Posterior cingulate gyrus (tissue), 11 donors: ENCODE results near the gene CHD2.
"Not testable (repeated sequence)": the region's sequence is repeated elsewhere in the genome, so short reads cannot be mapped to it uniquely, and the experiment has no call there.

Experiments used
- DNase-seq, 10 donors: peaks; one replicate each; pipeline versions ENCODE4 v3.0.0 to v3.0.0-alpha.2; 2020 to 2021; ENCODE audit warnings: mixed read lengths in 3 of 10
- intact Hi-C: fragments of 100-400 bp; cut with DNase I; formaldehyde crosslinking; loops from one replicate; pipeline ENCODE4 v1.15.1; 2023

The CHD2 gene

DNA sequence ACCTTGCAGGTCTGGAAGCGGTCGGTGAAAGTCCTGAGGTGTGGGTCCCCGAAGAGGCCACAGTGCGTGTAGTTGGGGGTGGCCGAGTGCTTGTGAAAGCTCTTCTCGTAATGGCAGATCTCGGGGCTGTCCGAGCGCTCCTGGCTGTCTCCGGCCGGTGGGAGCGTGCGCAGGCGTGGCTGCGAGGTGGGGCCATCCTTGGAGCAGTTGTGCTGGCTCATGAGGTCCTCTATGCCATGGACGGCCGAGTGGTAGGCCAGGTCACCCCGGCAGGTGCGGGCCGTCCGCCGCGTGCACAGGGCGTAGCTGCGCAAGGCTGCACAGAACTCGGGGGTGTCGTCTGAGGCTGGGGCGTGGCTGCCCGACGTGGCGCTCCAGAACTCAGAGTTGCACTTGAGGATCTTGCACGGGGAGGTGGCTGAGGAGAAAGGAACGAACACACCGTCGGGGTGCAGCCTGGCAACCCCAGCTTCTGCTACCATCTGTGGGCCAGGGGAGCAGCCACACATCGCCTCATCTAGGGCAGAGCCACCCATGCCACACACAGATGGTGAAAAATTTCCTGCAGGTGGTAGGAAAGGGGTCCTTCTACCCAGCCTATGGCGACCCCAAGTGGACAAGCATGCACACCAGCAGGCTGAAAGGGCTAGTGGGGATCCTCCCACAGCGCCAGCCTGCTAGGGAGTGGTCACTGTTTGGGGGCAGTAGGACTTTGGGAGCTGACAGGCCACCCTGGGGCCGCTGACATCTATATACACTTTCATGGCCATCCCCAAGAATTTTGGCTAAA lies 152.2 kb downstream of the CHD2 start:
- DNase-seq: peak in 2 of 10 donors; percentile 75 to 85
- intact Hi-C loops: no loop called here

DNA sequence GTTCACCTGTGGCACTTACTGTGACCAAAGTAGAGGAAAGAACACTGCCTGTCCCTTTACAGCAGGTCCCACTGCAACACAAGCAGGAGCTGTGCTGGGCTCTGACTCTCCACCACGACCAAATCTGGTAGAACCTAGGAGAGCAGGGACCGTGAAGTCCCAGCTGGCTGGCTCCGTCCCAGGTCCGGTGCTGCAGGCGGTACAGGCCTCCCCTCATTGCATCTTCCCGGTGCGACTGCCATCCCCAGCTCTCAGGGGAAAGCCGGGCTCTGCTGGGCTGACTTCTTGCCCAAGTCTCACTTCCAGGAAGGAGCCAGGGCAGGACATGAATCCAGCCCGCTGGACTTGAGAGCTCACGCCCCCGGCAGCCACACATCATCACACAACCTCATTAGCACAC lies 155.1 kb downstream of the CHD2 start:
- intact Hi-C loops: no loop called here
- peak in 2 of 10 donors; percentile 41 to 76 for DNase-seq

DNA sequence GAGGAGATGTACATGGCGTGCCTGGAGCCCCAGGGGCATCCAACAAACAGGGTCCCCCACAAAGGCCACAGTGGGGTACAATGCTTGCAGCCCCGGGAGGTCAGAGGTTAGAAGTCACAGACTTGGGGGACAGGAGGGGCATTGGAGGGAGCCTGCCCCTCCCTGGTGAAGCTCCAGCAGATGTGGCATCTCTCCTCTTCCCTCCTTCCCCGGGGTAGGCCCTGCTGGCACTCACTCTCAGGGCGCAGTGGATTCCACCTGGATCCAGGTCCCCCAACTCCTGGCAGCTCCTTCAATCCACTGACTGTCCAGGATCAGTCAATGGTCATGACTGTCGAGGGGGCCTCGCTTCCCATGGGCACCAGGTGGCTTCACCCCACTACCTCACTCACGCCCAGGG lies 156.7 kb downstream of the CHD2 start:
- DNase-seq: peak in 2 of 10 donors; percentile 35 to 56
- intact Hi-C loops: no loop called here

- intact Hi-C loops: no loop called here
- DNase-seq: peak in 1 of 10 donors; percentile 22
These were observed 157.5 kb downstream of the CHD2 start for GRCh38 chr15:93057618-93058017.

GRCh38 chr15:93058128-93058527 lies 158.0 kb downstream of the CHD2 start:
- intact Hi-C loops: no loop called here
- peak in 2 of 10 donors; percentile 36 to 54 for DNase-seq

GRCh38 chr15:93058904-93059427 lies 158.8 kb downstream of the CHD2 start:
- peak in 1 of 10 donors; percentile 63 for DNase-seq
- intact Hi-C loops: no loop called here

DNA sequence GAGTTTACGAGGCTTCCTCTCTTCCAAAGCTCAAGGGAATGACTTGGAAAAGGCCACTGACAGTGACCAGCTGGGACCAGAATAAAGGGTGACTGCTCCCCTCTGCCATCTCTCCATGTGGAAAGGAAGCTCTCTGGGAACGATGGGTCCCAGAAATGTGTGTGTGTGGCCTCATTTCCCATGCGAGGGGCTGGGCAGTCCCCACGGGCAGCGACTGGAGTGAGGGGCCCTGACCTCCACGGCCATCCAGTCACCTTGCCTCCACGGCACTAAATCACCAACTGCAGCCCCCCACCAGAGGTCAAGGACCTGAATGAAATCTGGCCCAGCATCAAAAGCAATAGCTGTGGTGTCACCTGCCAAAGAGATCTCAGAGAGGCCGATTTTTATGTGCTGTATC lies 159.3 kb downstream of the CHD2 start:
- peak in 2 of 10 donors; percentile 17 to 47 for DNase-seq
- intact Hi-C loops: no loop called here

DNA sequence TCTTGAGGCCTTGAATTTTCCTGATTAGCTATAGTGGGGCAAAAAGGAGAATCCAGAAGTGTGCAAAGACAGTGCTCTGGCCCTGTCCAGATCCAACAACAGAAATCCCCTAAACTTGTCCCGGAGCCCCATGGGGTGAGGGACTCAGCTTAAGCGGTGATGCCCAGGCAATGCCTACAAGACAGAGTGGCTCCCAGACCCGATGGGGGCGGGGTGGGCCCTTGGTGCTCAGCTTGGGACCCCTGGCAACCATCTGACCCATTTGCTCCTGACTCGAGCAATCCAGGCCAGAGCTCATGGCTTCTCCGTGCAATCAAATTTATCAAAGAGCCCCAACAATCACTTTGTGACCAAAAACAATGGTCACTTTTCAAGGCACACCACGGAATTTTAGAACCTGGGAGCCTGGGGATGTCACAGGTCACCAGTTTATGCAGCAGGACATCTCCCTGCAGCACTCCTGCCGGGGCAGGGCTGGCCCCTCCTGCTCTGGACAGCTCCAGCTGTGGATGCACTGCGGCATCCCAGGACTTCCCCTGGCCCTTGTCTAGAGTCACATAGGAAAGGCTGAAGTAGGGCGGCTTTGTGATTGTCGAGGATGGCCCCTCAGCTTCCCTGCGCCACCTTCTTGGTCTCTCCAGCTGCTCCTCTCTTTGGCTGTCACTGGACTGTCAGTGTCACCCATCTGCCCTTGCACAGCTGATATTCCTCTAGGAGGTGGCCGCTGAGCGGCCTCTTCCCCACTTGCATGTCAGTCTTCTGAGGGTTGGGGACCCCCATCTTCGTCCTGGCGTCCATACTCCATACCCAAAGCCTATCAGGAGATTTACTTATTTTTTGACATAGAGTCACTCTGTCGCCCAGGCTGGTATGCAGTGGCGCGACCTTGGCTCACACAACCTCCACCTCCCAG lies 160.5 kb downstream of the CHD2 start:
- intact Hi-C loops: no loop called here
- peak in 3 of 10 donors; percentile 61 to 73 (median 69) for DNase-seq

GRCh38 chr15:93062628-93063261 lies 162.6 kb downstream of the CHD2 start:
- peak in 3 of 10 donors; percentile 39 to 79 (median 55) for DNase-seq

DNA sequence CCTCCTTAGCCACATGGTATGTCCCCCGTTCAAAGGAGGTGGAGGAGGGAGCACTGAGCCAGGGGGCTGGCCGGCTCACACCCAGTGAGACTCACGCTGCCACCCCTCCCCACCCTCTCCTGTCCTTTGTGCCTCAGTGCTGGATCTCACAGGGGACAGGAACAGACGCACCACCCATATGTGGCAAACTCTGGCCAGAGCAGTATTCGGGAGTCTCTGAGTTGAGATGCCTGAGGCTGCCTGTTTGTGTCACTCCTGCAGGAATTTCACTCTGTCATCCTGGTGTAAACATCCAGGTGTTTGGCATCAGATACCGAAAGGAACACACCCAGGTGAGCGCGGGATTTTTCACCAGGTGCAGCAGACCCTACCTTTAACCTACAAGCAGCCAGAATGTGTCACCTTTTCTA lies 163.1 kb downstream of the CHD2 start:
- intact Hi-C loops: no loop called here
- DNase-seq: peak in 2 of 10 donors; percentile 58 to 75

More at GRCh38 chr15:93062628-93063261, 162.6 kb downstream of the CHD2 start:
- intact Hi-C loops: not testable (repeated sequence)

DNA sequence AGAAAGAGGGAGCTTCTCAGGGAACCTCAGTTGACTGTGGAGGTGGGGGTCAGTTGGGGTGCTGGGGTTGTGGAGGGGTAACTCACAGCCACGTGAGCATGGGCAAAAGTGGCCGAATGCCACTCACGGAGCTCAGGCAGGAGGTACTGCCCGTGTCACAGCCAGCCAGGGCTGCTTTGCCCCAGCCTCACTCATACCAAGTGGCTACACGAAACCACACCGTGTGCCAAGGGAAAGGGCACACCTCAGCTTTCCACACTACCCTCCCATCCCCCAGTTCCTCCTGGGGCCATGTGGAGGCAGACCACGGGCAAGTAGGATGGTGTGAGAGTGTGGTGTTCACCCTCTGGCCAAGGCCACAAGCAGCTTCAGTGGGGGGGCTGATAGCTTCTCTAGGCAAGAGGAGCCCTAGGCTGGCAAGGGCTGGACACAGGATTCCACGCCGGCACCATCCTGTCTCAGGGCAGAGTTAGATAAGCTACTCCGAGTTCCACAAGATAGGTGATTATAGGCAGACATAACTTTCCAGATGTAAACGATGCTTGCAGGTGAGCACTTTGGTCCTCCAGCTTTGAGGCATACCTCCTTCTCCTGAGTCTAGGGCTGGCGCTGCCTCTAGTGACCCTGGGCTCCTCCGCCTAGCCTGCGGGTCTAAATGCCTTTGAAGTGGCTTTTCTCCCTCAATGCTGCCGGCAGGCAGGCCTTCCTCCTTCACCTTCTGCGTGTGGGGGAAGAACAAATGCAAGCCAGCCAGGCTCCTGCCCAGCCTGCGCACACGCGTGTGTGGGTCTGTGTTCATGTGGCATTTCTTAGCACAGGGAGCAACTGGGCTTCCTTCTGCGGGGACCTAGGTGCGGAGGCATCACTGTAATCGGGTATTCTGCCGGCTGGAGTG lies 163.9 kb downstream of the CHD2 start:
- peak in 3 of 10 donors; percentile 65 to 77 (median 75) for DNase-seq
- intact Hi-C loops: no loop called here

DNA sequence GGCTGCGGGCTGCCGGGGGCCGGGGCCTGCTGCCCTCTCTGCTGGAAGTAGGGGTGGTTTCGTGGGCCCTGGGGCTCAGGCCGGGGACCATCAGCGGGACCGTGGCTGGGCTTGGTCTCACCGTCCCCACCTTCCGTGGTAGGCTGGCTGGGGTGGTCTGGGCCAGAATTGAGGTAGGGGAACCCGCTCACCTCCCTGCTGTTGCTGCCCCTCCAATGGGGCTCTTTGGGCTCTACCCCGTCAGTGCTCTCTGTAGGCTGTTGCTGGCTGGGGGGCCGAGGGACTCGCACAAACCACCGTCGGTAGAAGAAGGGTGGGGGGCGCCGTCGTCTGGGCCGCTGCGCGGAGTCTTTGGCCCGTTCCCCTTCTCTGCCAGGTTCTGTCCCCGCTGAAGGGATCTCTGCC lies 165.5 kb downstream of the CHD2 start:
- intact Hi-C loops: no loop called here
- DNase-seq: peak in 3 of 10 donors; percentile 47 to 82 (median 68)

DNA sequence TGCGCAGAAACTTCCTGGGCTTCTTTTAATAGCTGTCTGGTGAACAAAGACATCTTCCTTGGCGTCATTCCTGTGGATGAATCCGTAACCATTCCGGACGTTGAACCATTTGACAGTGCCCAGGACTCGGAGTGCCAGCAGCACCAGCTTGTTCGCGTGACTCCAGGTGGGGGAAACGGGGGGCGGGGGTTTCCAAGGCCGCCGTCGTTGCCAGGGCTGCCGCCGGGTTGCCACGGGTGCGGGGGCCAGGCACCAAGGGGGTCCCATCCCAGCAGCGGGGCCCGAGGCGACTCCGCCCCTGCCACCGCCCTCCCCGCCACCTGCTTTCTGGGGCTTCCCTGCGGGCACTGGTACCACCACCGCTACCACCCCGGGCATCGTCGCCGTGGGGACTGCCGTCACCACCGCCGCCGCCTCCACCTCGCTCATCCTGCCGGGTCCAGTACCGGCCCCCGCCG lies 166.1 kb downstream of the CHD2 start:
- intact Hi-C loops: no loop called here
- DNase-seq: peak in 4 of 10 donors; percentile 38 to 87 (median 82)

DNA sequence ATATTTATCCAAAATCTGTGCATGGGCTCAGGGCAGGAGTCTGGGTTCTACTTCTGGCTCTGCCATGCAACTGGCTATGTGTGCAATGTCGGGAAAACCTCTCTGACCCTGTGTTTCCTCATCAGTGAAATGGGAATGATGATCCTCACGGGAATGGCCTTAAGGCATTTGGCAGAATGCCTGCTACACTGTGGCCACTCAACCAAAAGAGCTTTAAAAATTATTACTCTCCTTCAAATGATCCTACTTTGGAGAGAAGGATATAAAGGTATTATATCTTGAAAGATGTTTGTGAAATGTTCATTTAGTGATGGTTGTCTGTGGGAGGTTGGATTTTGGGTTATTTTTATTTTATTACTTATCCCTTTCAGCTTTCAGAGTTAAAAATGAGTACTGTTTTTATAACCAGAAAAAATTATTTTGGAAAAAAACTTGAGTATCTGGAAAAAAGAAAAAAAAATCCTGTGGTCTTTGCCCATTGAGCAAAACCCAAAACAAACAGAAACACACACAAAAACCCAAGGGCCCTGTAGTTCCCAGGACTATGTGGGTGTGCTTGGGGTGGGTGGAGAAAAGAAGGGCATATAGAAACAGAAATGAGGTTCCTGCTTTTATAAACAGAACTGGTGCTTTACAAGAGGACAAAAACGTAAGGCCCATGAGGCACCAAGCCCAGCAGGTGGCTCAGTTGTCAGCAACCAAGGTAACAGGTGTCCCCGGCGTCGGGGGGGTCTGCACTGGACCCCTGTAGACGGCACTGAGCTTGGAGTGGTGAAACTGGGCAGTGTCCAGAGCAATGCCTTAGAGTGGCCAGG lies 166.9 kb downstream of the CHD2 start:
- peak in 3 of 10 donors; percentile 50 to 81 (median 69) for DNase-seq
- intact Hi-C loops: no loop called here

DNA sequence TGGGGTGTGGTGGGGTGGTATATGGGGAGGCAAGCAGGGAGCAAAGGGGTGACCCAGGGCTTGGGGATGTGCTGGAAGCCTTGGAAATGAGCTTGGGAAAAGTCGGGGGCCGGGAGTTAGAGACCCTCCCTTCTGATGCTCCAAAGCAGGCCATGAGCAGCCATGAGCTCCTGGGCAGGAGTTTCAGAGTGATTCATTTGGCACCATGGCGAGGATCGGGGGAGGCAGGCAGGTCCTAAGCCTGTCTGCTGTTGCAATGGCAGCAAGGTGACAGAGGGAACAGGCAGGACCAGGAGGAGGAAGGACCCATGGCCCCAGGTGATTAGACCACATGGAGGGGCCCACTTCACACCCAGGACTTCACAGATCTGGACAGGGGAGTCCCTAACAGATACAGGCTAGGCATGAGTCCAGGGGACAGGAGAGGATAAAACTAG lies 167.5 kb downstream of the CHD2 start:
- intact Hi-C loops: no loop called here
- DNase-seq: peak in 3 of 10 donors; percentile 73 to 87 (median 87)

- peak in 1 of 10 donors; percentile 29 for DNase-seq
These were observed 168.6 kb downstream of the CHD2 start for GRCh38 chr15:93068581-93069199.

GRCh38 chr15:93070132-93070531 lies 170.0 kb downstream of the CHD2 start:
- intact Hi-C loops: no loop called here
- peak in 2 of 10 donors; percentile 39 to 41 for DNase-seq

More at GRCh38 chr15:93068581-93069199, 168.6 kb downstream of the CHD2 start:
- intact Hi-C loops: no loop called here
